ENCODE data around the gene MEF2A. TPM values are rescaled to one million over a fixed set of nuclear protein-coding genes. Genes with fewer than 3 reads are reported as not detected.

The MEF2A gene
- polyA plus RNA-seq, 3 donors, result 20.3 to 61.8 (median 33.5) TPM

- Mint-ChIP-seq H3K9me3 (peaks cover 0 to 6% (median 5%) of the 10 kb centered on the region in 7 donors), H3K36me3 (peaks cover 21 to 32% of the 10 kb centered on the region in 2 donors), H3K4me3 (no peak overlapping the region), H3K4me1 (peaks cover 42% of the 10 kb centered on the region), H3K27me3 (ENCODE audit: low read depth in 3 of 3) (no peaks in the 10 kb centered on the region), H3K27ac (peak overlapping the region; percentile 64 to 90 (median 76))
- Histone ChIP-seq H3K9ac (ENCODE audit: insufficient read depth, low read length, poor library complexity, severe bottlenecking) (no peak overlapping the region), H3K79me2 (ENCODE audit: insufficient read depth, low read length) (peaks cover 99% of the 10 kb centered on the region), H3K27me3 (ENCODE audit: control insufficient read depth in 2 of 2, insufficient read depth in 2 of 2, low read length in 2 of 2) (no peaks in the 10 kb centered on the region), H3K9me3 (replicated peaks in 1 of 2; ENCODE audit: control insufficient read depth in 1 of 2, insufficient read depth in 1 of 2, low read length in 2 of 2) (peaks cover 0 to 5% of the 10 kb centered on the region in 2 donors), H2AFZ (ENCODE audit: insufficient read depth, low read depth, low read length, poor library complexity, severe bottlenecking) (no peak overlapping the region), H3K4me2 (replicated peaks; ENCODE audit: extremely low read depth, low read length, poor library complexity, severe bottlenecking) (peak overlapping the region; percentile 39), H4K20me1 (ENCODE audit: insufficient read depth, low read length) (peaks cover 70% of the 10 kb centered on the region), H3K36me3 (replicated peaks in 1 of 2; ENCODE audit: control insufficient read depth in 1 of 2, insufficient read depth in 2 of 2, low read length in 2 of 2) (peaks cover 0 to 12% of the 10 kb centered on the region in 2 donors), H3K27ac (ENCODE audit: low read depth in 1 of 2, low read length in 2 of 2) (peak overlapping the region in 1 of 2 donors; percentile 78), H3K4me1 (ENCODE audit: control insufficient read depth in 1 of 2, insufficient read depth in 2 of 2, low read length in 2 of 2) (peaks cover 31 to 39% of the 10 kb centered on the region in 2 donors), H3K4me3 (replicated peaks in 1 of 3; ENCODE audit: low read depth in 2 of 3, low read length in 3 of 3) (no peak overlapping the region)
- intact Hi-C loops (cut with micrococcal nuclease), result no loop called here
- no peak for DNase-seq
- 90% methylated on average over 3 of the region's 6 CpGs for WGBS (ENCODE audit: insufficient coverage)
- TF ChIP-seq CTCF (IDR thresholded peaks at IDR 0.05), result no peak
These were observed 54.4 kb downstream of the MEF2A start for GRCh38 chr15:99620178-99620577.

DNA sequence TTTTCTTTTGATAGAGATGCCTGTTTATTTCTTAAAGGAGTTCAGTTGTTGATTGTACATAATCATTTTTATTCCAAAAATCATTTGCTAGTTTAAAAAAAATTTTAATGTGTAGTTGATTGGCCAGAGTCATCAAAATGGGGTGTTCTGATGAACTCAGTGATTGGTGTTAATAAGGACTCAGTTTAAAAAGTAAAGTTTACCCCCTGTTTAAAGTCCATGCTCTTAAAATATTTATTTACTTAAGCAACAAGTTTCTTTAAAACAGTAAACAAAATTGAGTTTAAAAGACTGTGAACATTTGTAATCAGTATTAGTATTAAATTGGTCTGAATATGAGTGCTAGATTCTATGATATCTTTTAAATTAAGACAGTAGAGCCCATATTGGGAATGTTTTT, 56.0 kb downstream of the MEF2A start:
- peaks cover 41% of the 10 kb centered on the region for H3K4me1 Mint-ChIP-seq
- Histone ChIP-seq H3K36me3 (replicated peaks in 1 of 2; ENCODE audit: control insufficient read depth in 1 of 2, insufficient read depth in 2 of 2, low read length in 2 of 2) (peaks cover 0 to 16% of the 10 kb centered on the region in 2 donors), H3K27me3 (ENCODE audit: control insufficient read depth in 2 of 2, insufficient read depth in 2 of 2, low read length in 2 of 2) (no peaks in the 10 kb centered on the region), H2AFZ (ENCODE audit: insufficient read depth, low read depth, low read length, poor library complexity, severe bottlenecking) (no peak overlapping the region), H3K9me3 (replicated peaks in 1 of 2; ENCODE audit: control insufficient read depth in 1 of 2, insufficient read depth in 1 of 2, low read length in 2 of 2) (peaks cover 0 to 5% of the 10 kb centered on the region in 2 donors), H3K27ac (ENCODE audit: low read depth in 1 of 2, low read length in 2 of 2) (no peak overlapping the region), H3K9ac (ENCODE audit: insufficient read depth, low read length, poor library complexity, severe bottlenecking) (no peak overlapping the region), H3K4me1 (ENCODE audit: control insufficient read depth in 1 of 2, insufficient read depth in 2 of 2, low read length in 2 of 2) (peaks cover 25 to 31% of the 10 kb centered on the region in 2 donors), H3K79me2 (ENCODE audit: insufficient read depth, low read length) (peaks cover 99% of the 10 kb centered on the region), H3K4me2 (replicated peaks; ENCODE audit: extremely low read depth, low read length, poor library complexity, severe bottlenecking) (no peak overlapping the region), H4K20me1 (ENCODE audit: insufficient read depth, low read length) (peaks cover 69% of the 10 kb centered on the region), H3K4me3 (replicated peaks in 1 of 3; ENCODE audit: low read depth in 2 of 3, low read length in 3 of 3) (no peak overlapping the region)
- H3K27me3 Mint-ChIP-seq (ENCODE audit: low read depth in 3 of 3), result no peaks in the 10 kb centered on the region
- peaks cover 26 to 39% of the 10 kb centered on the region in 2 donors for H3K36me3 Mint-ChIP-seq
- DNase-seq, result no peak
- intact Hi-C loops (cut with micrococcal nuclease), result no loop called here
- no peak for TF ChIP-seq CTCF (IDR thresholded peaks at IDR 0.05)
- no peak overlapping the region for H3K27ac Mint-ChIP-seq
- H3K9me3 Mint-ChIP-seq, result peaks cover 0 to 9% (median 7%) of the 10 kb centered on the region in 7 donors
- H3K4me3 Mint-ChIP-seq, result no peak overlapping the region
